ENCODE data around the gene MCCD1.

The MCCD1 gene

DNA sequence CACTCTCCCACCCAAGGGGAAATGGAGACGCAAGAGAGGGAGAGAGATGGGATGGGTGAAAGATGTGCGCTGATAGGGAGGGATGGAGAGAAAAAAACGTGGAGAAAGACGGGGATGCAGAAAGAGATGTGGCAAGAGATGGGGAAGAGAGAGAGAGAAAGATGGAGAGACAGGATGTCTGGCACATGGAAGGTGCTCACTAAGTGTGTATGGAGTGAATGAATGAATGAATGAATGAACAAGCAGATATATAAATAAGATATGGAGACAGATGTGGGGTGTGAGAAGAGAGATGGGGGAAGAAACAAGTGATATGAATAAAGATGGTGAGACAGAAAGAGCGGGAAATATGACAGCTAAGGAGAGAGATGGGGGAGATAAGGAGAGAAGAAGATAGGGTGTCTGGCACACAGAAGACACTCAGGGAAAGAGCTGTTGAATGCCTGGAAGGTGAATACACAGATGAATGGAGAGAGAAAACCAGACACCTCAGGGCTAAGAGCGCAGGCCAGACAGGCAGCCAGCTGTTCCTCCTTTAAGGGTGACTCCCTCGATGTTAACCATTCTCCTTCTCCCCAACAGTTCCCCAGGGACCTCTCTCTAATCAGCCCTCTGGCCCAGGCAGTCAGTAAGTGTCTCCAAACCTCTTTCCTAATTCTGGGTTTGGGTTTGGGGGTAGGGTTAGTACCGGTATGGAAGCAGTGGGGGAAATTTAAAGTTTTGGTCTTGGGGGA is 47.4 kb downstream of the MCCD1 start:
- TF ChIP-seq POLR2A (IDR thresholded peaks at IDR 0.05; ENCODE audit: low read depth, low read length): no peak
- TF ChIP-seq POU2F2 (IDR thresholded peaks at IDR 0.05; ENCODE audit: low read depth, low read length): no peak
- no peak for TF ChIP-seq SPI1 (IDR thresholded peaks at IDR 0.05; ENCODE audit: low read depth, low read length)
- TF ChIP-seq PAX5 (IDR thresholded peaks at IDR 0.05; ENCODE audit: insufficient read depth, low read length, severe bottlenecking): no peak
- TF ChIP-seq TAF1 (IDR thresholded peaks at IDR 0.05; ENCODE audit: low read depth, low read length): no peak
- TF ChIP-seq POLR2AphosphoS5 (IDR thresholded peaks at IDR 0.05; ENCODE audit: low read depth, low read length): no peak; the same call in 1 of the 2 replicates
- FAIRE-seq: no peak
- no peak for DNase-seq (ENCODE audit: insufficient read length, low spot score)

DNA sequence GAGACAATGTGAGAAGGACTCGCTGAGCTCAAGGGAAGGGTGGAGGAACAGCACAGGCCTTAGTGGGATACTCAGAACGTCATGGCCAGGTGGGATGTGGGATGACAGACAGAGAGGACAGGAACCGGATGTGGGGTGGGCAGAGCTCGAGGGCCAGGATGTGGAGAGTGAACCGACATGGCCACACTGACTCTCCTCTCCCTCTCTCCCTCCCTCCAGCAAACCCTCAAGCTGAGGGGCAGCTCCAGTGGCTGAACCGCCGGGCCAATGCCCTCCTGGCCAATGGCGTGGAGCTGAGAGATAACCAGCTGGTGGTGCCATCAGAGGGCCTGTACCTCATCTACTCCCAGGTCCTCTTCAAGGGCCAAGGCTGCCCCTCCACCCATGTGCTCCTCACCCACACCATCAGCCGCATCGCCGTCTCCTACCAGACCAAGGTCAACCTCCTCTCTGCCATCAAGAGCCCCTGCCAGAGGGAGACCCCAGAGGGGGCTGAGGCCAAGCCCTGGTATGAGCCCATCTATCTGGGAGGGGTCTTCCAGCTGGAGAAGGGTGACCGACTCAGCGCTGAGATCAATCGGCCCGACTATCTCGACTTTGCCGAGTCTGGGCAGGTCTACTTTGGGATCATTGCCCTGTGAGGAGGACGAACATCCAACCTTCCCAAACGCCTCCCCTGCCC is 48.3 kb downstream of the MCCD1 start:
- DNase-seq (ENCODE audit: insufficient read length, low spot score): no peak
- TF ChIP-seq TAF1 (IDR thresholded peaks at IDR 0.05; ENCODE audit: low read depth, low read length) (no peak), POU2F2 (IDR thresholded peaks at IDR 0.05; ENCODE audit: low read depth, low read length) (peak; percentile 30; the same call in 1 of the 2 replicates), POLR2AphosphoS5 (IDR thresholded peaks at IDR 0.05; ENCODE audit: low read depth, low read length) (peak; percentile 14; the same call in 1 of the 2 replicates)
- FAIRE-seq: peak; percentile 85

DNA sequence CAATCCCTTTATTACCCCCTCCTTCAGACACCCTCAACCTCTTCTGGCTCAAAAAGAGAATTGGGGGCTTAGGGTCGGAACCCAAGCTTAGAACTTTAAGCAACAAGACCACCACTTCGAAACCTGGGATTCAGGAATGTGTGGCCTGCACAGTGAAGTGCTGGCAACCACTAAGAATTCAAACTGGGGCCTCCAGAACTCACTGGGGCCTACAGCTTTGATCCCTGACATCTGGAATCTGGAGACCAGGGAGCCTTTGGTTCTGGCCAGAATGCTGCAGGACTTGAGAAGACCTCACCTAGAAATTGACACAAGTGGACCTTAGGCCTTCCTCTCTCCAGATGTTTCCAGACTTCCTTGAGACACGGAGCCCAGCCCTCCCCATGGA is 48.8 kb downstream of the MCCD1 start:
- TF ChIP-seq POU2F2 (IDR thresholded peaks at IDR 0.05; ENCODE audit: low read depth, low read length) (no peak), TAF1 (IDR thresholded peaks at IDR 0.05; ENCODE audit: low read depth, low read length) (no peak), POLR2A (IDR thresholded peaks at IDR 0.05; ENCODE audit: low read depth, low read length) (no peak; the same call in none of the 2 replicates), SPI1 (IDR thresholded peaks at IDR 0.05; ENCODE audit: low read depth, low read length) (no peak), PAX5 (IDR thresholded peaks at IDR 0.05; ENCODE audit: insufficient read depth, low read length, severe bottlenecking) (no peak), POLR2AphosphoS5 (IDR thresholded peaks at IDR 0.05; ENCODE audit: low read depth, low read length) (no peak; the same call in 1 of the 2 replicates)

DNA sequence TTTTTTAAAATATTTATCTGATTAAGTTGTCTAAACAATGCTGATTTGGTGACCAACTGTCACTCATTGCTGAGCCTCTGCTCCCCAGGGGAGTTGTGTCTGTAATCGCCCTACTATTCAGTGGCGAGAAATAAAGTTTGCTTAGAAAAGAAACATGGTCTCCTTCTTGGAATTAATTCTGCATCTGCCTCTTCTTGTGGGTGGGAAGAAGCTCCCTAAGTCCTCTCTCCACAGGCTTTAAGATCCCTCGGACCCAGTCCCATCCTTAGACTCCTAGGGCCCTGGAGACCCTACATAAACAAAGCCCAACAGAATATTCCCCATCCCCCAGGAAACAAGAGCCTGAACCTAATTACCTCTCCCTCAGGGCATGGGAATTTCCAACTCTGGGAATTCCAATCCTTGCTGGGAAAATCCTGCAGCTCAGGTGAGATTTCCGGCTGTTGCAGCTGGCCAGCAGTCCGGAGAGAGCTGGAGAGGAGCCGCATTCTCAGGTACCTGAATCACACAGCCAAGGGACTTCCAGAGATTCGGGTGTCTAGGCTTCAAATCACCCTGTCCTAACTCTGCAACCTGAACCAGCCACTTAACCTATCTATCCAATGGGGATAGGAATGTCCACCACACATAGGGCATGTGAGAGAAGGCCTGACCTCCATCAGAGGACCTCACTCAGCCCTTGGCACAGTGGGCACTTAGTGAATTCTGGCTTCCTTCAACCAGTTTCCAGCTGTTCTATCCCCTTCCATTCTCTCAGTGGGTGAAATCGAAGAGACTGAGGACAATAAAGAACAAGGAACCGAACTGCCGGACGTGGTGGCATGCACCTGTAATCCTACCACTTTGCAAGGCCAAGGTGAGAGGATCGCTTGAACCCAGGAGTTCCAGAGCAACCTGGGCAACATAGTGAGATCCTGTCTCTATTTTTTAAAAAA is 49.7 kb downstream of the MCCD1 start:
- DNase-seq (ENCODE audit: insufficient read length, low spot score): no peak
- peak; percentile 20 for FAIRE-seq
- TF ChIP-seq POU2F2 (IDR thresholded peaks at IDR 0.05; ENCODE audit: low read depth, low read length) (no peak), POLR2A (IDR thresholded peaks at IDR 0.05; ENCODE audit: low read depth, low read length) (peak; percentile 62; the same call in 1 of the 2 replicates), POLR2AphosphoS5 (IDR thresholded peaks at IDR 0.05; ENCODE audit: low read depth, low read length) (peak; percentile 72; the same call in 1 of the 2 replicates), PAX5 (IDR thresholded peaks at IDR 0.05; ENCODE audit: insufficient read depth, low read length, severe bottlenecking) (no peak), SPI1 (IDR thresholded peaks at IDR 0.05; ENCODE audit: low read depth, low read length) (no peak), TAF1 (IDR thresholded peaks at IDR 0.05; ENCODE audit: low read depth, low read length) (no peak)

More for the DNA sequence above, 48.8 kb downstream of the MCCD1 start:
- DNase-seq (ENCODE audit: insufficient read length, low spot score) (no peak), FAIRE-seq (no peak)

DNA sequence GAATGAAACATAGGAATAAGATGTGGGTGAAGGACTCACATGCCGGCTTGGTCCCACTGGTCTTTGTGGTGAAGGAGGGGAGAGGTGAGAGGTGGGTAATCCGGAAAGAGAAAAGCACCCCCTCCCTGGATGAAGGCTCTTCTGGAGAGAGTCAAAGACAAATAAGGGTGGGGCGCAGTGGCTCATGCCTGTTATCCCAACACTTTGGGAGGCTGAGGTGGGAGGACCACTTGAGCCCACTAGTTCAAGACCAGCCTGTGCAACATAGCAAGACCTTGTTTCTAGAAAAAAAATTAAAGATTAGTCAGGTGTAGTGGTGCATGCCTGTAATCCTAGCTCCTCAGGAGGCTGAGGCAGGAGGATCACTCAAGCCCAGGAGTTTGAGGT is 50.4 kb downstream of the MCCD1 start:
- DNase-seq (ENCODE audit: insufficient read length, low spot score) (no peak), FAIRE-seq (no peak)
- TF ChIP-seq PAX5 (IDR thresholded peaks at IDR 0.05; ENCODE audit: insufficient read depth, low read length, severe bottlenecking): no peak
- TF ChIP-seq POU2F2 (IDR thresholded peaks at IDR 0.05; ENCODE audit: low read depth, low read length): no peak
- no peak for TF ChIP-seq TAF1 (IDR thresholded peaks at IDR 0.05; ENCODE audit: low read depth, low read length)
